NCI-H510A treated with DMSO at 0.1 percent for 48 hours (cell line): ENCODE results near the gene SUN1.
"Not testable (repeated sequence)": the region's sequence is repeated elsewhere in the genome, so short reads cannot be mapped to it uniquely, and the experiment has no call there.

Source experiments
- DNase-seq: peaks from one replicate; lab custom pipeline; 2025; lab: John Stamatoyannopoulos, UW

SUN1 gene

DNA sequence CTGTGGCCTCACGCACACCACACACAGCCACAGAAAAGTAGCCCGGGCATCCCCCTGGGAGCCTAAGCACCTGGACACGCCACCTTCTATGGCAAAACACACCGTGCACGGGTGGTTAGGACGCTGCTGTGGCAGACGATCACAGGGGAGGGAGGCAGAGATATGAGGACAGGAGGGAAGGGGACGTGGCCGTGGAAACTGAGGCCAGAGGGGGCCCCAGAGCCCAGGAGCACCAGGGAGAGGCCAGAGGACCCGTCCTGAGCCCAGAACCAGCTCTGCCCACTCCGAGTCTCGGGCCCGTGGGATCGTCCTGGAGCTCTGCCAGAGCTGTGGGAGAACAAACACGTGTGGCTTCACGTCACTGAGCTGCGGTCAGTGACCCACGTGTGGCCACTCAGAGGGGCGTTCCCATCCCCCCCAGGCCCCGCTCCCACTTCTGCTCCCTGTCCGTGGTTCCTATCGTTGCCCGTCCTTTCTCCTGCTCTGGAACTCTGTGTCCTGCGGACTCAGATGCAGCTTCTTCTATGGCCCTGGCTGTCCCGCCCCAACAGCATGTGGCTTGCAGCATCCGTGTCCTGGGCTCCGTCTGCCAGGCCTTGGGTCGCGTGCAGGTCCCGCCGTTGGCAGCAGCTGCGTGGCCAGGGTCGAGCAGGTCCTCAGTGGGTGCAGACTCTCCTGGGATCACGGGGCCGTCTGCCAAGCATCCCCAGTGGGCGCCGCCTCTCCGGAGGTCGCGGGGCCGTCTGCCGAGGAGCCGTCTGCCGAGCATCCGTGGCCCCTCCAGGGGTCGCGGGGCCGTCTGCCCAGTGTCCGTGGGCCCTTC is 75.1 kb downstream of the SUN1 start:
- no peak for DNase-seq

DNA sequence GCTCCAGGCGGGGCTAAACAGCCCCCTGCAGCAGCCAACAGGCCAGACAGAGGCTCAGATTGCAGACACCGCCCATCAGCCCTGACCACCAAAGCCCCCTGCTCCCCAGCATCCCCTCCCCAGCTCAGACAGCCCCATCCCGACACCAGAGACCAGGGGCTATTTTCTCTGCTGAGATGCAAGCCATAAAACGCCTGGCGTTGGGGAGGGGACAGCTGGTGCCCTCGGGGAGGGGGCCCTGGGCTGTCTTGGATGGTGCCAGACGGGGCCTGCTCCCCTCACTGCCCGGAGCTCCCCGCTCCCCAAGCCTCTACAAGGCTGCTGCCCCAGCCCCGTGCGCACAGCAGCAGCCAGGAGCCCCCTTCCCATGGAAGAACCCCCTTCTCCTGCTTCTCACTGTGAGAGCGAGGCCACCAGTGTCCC is 75.9 kb downstream of the SUN1 start:
- DNase-seq, result no peak

DNA sequence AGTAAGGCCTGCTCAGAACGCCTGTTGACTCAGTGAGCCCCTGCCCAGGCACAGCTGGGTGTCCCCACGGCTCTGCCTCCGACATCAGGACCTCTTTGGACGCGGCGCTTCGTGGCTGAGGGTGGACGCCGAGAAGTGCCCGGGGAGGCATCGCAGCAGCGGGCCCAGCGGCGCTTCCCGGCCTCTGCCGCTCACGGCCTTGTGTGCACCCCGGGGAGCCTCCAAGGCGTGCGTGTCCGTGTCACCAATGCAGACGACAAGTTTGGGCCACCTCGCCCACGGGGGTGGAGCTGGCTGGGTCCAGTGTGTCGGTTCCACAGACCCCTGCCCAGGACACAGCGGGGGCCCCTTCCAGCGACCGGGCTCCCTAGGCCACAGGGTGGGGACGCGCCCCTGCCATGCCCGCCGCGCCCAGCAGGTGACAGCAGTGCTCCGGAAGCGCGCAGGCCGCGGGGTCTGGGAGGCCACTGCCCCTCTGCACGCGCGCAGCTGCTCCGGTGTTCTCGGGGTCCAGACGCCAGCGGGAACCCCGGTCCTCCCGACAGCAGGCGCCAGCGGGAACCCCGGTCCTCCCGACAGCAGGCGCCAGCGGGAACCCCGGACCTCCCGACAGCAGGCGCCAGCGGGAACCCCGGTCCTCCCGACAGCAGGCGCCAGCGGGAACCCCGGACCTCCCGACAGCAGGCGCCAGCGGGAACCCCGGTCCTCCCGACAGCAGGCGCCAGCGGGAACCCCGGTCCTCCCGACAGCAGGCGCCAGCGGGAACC is 76.5 kb downstream of the SUN1 start:
- DNase-seq, result not testable (repeated sequence)

DNA sequence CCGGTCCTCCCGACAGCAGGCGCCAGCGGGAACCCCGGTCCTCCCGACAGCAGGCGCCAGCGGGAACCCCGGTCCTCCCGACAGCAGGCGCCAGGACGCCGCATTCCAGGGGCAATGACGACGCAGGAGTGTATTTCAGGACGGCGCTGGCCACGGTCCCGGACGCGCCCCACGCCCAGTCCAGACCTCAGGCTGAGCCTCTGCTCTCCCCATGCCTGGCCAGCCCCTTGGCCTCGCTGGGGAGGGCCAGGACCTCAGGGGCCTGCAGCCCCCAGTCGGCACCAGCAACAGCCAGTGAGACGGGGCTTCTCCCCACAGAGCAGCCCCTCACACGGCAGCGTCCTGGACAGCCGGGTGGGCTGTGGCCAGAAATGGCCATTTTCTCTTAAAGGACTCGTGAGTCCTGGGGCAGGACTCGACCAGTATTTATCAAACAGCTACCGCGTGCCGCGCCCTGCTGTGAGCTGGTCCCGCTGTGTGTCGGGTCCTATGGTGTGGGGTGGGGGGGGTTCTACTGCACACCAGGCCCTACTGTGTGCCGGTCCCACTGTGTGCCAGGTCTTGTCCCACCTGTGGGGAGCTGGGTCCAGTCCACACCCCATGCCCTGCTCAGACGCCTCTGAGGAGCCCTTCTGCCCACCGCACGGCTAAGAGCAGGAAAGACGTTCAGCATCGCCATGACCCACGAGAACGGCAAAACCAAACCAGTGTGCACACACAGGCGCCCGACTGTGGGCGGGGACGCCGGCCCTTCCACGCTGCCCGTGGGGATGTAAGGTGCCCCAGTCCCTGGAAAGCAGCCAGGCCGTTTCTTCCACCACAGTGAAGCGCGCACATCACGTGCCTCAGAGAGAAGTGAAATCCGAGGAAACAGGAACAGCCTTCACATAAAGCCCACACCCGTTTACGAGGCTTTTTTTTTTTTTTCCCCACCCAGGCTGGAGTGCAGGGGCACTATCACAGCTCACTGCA is 77.4 kb downstream of the SUN1 start:
- DNase-seq, result no peak

DNA sequence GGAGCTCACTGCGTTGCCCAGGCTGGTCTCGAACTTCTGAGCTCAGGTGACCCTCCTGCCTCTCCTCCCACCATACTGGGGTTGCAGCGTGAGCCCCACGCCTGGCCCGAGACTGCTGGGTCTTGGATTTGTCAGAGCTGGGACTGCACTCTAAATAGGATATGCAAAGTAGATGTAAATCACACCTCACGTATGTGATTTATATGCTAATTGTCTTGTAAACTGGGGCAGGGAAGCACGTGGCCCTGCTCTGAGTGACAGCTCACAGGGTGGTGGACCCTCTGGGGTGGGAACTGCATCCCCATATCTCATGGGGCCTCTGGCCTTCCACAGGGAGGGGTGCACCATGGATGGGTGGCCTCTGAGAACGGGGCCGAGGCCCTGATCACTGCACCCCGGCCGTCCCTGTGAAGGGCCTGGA is 78.2 kb downstream of the SUN1 start:
- no peak for DNase-seq

DNA sequence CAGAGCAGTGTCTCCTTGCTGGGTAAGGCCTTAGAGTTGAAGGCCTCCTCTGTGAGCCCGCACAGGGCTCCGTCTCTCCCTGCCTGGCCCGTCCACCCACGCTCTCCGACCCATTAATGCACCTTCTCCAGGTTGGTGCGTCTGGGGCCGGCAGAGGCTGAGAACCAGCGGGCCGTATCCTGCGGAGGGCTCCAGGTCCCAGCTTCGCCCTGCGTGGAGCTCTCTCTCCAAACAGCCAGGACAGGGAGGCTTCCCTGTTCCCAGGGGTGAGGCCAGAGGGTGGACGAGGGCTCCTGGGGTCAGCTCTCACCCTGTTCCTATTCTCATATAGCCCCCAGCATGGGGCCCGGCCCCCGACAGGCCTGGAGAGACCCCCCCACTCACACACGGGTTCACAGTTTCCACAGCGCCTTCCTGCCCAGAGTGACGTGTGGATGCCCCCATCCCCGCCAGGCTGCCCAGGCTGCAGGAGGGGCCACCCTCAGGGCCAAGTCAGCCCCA is 78.7 kb downstream of the SUN1 start:
- no peak for DNase-seq

DNA sequence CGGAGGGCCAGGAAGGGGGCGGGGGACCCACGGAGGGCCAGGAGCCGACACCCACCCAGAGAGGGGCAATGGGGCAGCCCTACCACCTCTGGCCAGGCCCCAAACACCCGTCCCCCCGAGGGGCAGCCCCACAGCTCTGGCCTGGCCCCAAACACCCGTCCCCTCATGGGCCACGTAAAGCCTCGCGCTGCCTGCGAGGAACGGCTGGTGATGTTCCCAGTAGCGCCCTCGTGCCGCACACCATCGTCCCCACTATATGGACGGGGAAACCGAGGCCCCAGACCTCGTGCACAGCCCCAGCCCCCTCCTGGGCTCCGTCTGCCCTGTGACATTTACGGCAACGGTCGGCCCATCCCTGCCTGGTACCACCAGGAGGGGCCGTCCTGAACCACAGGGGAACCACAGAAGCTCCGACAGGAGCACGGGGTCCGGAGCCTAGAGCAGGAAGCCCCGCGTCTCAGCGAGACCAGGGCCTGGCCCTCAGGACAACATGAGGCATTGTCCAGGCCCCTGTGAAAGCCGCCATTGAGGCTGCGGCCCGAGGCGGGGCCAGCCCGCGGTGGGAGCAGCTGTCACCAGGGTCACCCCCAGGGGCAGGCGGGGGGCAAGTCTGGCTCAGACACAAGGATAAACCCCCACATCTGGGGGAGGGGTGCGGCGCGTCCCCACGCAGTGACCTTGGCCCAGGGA is 79.7 kb downstream of the SUN1 start:
- DNase-seq, result no peak

DNA sequence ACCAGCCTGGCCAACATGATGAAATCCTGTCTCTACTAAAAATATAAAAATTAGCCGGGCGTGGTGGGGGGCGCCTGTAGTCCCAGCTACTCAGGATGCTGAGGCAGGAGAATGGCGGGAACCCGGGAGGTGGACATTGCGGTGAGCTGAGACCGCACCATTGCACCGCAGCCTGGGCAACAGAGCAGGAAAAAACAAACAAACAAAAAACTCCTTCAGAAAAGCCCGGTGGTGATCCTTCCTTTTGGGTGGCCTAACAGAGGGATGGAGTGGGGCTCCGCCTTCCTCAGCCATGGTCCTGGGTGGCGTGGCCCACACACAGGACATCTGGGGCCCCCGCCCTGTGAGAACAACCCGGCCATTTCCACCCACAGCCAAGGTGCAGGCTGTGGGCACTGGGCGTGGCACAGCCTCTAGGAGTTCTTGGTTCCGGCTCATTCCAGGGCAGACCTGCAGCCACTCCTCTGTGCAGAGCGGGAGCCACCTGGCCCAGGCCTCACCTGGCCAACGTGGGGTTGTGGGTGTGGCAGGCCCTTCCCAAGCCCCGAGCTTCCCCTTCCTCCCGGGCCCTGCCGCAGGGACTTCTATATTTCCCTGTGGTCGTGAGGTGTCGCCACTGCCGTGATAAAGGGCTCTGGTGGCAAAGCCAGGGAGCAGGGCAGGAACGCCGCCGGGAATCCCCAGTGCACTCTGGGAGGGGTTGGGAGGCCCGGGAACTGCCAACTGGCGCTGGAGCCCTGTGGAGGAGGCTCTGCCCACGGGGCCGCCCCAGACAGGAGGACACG is 81.7 kb downstream of the SUN1 start:
- DNase-seq, result no peak

DNA sequence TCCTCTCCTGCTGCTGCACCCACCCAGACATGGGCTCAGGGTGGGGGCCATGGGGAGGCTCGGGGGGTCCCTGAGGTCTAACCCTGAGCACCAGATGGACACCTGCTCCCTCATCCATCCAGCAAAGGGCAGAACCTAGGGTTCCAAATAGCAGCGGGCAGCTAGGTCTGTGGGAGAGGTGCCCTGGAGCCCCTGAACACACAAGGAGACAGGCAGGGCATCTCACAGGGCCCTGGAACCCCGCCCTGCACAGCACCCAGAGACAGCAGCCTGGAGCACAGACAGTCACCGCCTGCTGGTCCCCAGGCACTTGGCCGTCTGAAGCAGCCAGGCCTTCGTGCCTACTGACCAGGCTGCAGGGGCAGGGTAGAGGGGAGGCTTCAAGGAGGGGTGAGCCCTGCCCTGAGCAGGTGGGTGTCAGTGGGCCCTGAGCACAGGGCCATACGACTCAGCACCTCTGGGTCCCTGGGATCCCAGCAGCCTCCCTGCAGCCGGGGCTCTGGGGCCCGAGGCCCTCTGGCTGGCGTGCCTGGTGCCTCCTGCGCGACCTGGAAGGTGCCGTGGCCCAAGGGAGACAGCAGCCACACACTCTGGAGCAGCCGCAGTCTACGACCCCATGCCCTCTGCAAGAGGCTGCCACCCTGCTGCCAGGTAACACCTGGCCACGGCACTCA is 82.4 kb downstream of the SUN1 start:
- DNase-seq, result no peak

DNA sequence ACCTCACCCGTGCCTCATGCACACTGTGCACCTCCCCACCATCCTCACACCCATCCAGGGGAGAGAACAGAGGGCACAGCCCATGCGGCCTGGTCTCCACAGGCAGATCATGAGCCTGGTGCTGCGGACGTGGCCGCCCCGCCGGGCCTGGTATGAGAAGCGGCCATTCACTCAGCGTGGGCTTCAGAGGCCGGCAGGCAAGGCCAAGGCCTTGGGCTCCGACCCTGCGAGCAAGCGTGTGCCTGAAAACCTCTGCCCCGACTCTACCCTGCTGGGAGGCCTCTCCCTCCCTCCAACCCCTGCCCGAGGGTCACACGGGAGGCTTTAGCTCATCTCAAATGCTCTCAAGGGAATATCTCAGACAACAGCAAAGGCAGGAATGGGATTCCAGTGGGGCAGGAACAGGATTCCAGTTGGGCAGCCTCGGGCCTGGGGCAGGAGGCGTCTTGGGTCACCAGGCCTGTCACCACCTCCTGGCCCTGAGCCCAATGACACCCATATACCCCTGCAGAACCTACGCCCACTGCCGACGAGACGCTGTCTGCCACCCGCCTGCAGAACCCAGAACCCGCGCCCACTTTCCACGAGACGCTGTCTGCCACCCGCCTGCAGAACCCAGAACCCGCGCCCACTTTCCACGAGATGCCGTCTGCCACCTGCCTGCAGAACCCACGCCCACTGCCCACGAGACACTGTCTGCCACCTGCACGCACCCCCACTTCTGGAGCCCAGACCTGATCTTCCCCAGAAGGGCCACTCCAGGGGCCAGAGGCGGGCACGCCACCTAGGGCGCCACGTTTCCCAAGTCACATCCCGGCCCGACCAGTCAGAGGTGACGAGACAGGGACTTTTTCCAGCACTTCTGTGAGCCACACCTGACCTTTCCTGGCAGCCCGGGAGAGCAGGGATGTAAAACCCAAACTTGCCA is 83.3 kb downstream of the SUN1 start:
- DNase-seq, result no peak

DNA sequence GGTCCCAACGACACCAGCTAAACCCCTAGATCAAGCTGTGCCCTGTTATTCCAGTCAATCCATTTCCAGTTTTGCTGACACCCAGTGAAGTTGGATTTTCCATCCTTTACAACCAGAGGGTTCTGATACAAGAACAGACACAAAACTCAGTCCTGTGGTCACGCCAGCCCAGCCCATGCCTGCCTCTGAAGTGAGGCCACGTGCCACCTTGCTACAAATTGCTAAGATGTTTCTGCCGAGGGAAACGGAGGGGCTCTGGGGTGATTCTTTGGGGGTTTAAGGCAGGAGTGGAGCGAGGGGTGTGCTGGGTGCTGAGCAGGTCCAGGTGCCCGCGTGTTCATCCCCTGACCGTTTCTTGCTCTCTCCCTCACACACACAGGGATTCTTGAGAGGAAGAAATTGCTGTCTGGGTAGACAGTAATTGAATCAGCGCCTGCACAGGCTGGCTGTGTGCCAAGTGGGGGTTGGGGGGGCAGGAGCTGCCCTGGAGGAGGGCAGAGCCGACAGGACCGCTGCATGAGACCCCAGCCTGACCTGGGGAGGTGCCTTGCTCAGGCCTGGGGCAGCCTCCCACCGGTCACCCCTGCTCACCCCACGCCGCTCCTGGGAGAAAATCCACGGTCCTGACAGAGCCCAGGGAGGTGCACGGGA is 84.1 kb downstream of the SUN1 start:
- DNase-seq, result no peak

DNA sequence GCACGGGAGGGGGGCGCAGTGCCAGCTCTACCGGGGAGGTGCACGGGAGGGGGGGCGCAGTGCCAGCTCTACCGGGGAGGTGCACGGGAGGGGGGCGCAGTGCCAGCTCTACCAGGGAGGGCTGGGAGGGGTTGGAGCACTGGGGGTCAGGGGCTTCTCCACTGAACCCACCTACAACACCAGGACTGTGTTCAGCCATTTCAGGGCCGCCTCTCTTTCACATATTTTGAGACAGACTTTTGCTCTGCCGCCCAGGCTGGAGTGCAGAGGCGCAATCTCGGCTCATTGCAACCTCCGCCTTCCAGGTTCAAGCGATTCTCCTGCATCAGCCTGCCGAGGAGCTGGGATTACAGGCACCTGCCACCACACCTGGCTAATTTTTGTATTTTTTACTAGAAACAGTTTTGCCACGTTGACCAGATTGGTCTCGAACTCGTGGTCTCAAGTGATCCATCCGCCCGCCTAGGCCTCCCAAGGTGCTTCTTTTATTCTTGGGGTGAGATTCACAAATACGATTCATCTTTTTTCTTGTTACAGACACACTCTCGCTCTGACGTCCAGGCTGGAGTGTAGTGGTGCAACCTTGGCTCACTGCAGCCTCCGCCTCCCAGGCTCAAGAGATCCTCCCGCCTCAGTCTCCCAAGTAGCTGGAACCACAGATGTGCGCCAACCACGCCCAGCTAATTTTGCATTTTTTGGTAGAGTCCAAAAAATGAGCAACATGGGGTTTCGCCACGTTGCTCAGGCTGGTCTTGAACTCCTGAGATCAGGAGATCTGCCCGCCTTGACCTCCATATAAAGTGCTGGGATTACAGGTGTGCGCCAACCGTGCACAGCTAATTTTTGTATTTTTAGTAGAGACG is 85.2 kb downstream of the SUN1 start:
- no peak for DNase-seq

DNA sequence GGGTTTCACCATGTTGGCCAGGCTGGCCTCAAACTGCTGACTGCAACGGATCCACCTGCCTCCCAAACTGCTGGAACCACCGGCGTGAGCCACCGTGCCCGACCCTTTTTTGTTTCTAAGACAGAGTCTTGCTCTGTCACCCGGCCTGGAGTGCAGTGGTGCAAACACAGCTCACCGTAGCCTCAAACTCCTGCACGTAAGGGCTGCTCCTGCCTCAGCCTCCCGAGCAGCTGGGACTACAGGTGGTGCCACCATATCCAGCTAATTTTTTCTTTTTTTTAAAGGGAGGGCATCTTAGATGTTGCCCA is 85.8 kb downstream of the SUN1 start:
- DNase-seq, result no peak

DNA sequence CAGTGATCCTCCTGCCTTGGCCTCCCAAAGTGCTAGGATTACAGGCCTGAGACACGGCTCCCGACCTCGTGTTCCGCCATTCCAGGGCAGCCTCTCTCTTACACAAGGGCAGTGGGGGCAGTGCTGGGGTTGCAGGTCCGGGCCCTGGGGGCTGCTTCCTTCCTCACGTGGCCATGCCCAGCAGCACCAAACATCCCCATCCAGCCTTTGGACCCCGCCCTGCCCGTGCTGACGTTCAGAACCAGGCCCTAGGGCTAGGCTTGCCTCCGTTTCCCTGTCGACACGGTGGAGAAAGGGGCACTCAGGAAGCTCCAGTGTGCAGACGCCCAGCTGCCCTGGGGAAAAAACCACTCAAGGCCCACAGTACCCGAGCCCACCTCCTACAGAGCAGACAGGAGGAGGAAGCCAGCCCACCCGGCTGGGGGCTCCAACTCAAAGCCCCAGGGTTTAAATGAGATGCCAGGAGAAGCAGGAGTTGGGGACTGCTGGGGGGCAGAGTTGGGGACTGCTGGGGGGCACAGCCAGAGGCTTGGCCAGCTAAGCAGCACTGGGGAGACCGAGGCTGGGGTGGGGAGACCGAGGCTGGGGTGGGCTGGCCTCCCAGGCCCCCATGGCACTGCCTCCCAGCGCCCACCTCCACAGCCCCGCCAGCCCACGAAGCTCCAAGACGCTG is 86.3 kb downstream of the SUN1 start:
- no peak for DNase-seq

DNA sequence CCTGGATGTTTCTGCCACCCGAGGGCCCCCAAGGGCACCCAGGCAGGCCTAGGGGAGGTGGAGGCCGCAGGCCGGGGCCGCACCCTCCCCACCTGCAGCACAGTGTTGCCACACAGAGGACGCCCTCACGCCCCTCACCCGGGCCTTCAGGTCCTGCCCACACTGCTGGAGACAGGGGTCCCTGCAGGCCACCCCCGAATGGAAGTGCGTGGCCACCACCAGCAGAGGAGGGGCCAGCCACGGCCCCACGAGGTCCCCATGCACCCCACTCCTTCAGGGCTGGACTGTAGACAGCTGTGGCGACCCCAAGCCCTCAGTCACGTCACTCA is 86.8 kb downstream of the SUN1 start:
- no peak for DNase-seq

DNA sequence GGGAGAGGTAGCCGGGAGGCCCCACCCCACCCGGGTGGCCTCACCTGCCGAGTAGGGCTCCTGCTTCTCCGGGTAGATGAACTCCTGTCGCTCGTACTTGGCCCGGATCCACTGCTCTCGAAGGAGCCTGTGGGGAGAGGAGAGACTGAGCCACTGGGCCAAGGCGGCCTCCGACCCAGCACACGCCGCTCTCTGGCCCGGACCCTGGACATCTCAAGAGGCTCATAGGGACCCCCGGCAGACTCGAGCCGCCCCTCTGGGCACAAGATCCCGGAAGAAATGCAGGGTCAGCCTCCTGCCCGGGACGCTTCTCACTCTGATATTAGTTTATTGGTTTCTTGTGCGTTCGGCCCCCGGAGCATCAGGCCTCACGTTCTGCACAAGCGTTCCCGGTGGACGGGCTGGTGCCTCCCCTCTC is 87.7 kb downstream of the SUN1 start:
- DNase-seq, result no peak
